ENCODE measurements around the gene CDH12.

DNA sequence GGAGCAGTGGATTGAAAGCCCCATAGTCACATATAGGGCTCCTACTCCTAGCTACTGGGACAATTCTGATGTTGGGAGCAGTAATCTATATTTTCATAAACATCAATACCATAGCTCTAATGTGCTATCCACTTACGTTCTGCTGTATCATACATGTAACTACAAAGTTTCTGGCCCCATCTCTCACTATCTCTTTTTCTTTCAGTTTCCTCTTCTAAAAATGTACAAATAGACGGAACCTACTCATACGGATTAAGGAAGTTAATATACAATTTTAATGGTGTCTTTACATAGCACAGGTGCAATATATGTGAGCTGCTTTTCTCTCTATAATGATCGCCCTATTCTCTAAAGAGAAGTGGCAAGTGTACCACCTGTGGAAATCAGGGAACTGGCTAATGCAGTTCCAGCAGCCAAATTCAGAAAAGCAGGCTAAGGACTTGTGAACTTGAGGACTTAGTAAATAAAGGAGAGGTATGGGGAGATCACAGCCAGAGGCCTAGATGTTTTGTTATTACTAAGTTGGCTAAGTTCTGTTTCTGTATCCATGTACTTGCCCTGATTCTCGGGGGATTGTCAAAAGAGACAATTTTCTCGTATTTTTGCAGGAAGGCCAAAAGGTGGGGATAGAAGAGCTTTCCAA lies 1021.9 kb downstream of the CDH12 start:
- no peak for TF ChIP-seq CTCF (IDR thresholded peaks at IDR 0.05; ENCODE audit: low read length)
- no peak for TF ChIP-seq EZH2 (IDR thresholded peaks at IDR 0.05; ENCODE audit: borderline replicate concordance, low read length)

Data from OCI-LY1 (cell line).